SK-N-SH (cell line): ENCODE results near the gene PEX16. TPM values are rescaled to one million over a fixed set of nuclear protein-coding genes. Genes with fewer than 3 reads are reported as not detected.

Source experiments
- CTCF ChIA-PET: fragments of 300-600, 350-600 bp; formaldehyde crosslinking; extraction: SDS; loops from one replicate; lab custom pipeline; 2021; lab: Yijun Ruan, JAX
- POLR2A ChIA-PET: fragments of 350-600 bp; sonication (Branson Sonifier 250); formaldehyde crosslinking; extraction: SDS; loops from one replicate; lab custom pipeline; 2020; ENCODE audit warnings: antibody characterized with exemption, inconsistent platforms; lab: Yijun Ruan, JAX
- DNase-seq: peaks from one replicate; pipeline ENCODE4 v3.0.0; 2012
- H2AFZ ChIP-seq: fragments of 200-600 bp; sonication (generic); 2 replicates; pipeline ENCODE4 v1.8.1; 2016; ENCODE audit warnings: antibody characterized with exemption, mild to moderate bottlenecking, low read depth
- H3F3A ChIP-seq: fragments of 200-600 bp; sonication (generic); replicated peaks from 2 replicates; pipeline ENCODE3; 2016; ENCODE audit warnings: antibody characterized with exemption, mild to moderate bottlenecking; ENCODE audit not compliant: insufficient read depth
- H3K27ac ChIP-seq, 2 experiments: fragments of 200-500 bp in 1 of 2; fragments of 200-600 bp in 1 of 2; sonication (Bioruptor generic) in 1 of 2; sonication (generic), shearing (Covaris generic) in 1 of 2; 2 replicates each; pipeline versions ENCODE4 v1.5.1 to v1.6.1; 2014 to 2016; ENCODE audit warnings: low read depth in 2 of 2, inconsistent platforms in 1 of 2, low read length in 1 of 2, mild to moderate bottlenecking in 1 of 2, mixed read lengths in 1 of 2
- H3K27me3 ChIP-seq: fragments of 200-600 bp; sonication (generic), shearing (Covaris generic); 2 replicates; pipeline ENCODE4 v1.6.1; 2016; ENCODE audit warnings: mixed run types; ENCODE audit not compliant: insufficient read depth
- H3K36me3 ChIP-seq, 2 experiments: fragments of 200-500 bp in 1 of 2; fragments of 200-600 bp in 1 of 2; sonication (Bioruptor generic) in 1 of 2; sonication (generic) in 1 of 2; replicated peaks in 1 of 2; 2 replicates each; pipeline versions ENCODE3 to v1.5.1; 2014 to 2016; ENCODE audit warnings: low read length in 1 of 2, mild to moderate bottlenecking in 1 of 2; ENCODE audit not compliant: insufficient read depth in 2 of 2, control insufficient read depth in 1 of 2
- H3K4me1 ChIP-seq, 2 experiments: fragments of 200-500 bp in 1 of 2; fragments of 200-600 bp in 1 of 2; sonication (Bioruptor generic) in 1 of 2; sonication (generic), shearing (Covaris generic) in 1 of 2; 2 replicates each; pipeline versions ENCODE4 v1.5.1 to v1.6.1; 2014 to 2016; ENCODE audit warnings: low read depth in 1 of 2, low read length in 1 of 2, mixed run types in 1 of 2; ENCODE audit not compliant: insufficient read depth in 2 of 2, control insufficient read depth in 1 of 2
- H3K4me2 ChIP-seq: fragments of 200-600 bp; sonication (generic), shearing (Covaris generic); 2 replicates; pipeline ENCODE4 v1.6.1; 2017; ENCODE audit warnings: mixed run types
- H3K4me3 ChIP-seq, 2 experiments: fragments of 200-500 bp in 1 of 2; fragments of 200-600 bp in 1 of 2; sonication (Bioruptor generic) in 1 of 2; sonication (generic), shearing (Covaris generic) in 1 of 2; 2 replicates each; pipeline versions ENCODE4 v1.5.1 to v1.8.1; 2014 to 2016; ENCODE audit warnings: low read depth in 2 of 2, inconsistent platforms in 1 of 2, low read length in 1 of 2, mild to moderate bottlenecking in 1 of 2, mixed read lengths in 1 of 2, moderate library complexity in 1 of 2
- H3K79me2 ChIP-seq: fragments of 200-600 bp; sonication (generic); 2 replicates; pipeline ENCODE4 v1.8.1; 2017; ENCODE audit warnings: mild to moderate bottlenecking; ENCODE audit not compliant: insufficient read depth
- H3K9ac ChIP-seq: fragments of 200-600 bp; sonication (generic); 2 replicates; pipeline ENCODE4 v1.6.1; 2017; ENCODE audit warnings: mixed run types
- H3K9me2 ChIP-seq: fragments of 200-600 bp; sonication (generic); 2 replicates; pipeline ENCODE4 v1.6.1; 2017; ENCODE audit warnings: mixed run types
- H3K9me3 ChIP-seq: fragments of 200-600 bp; sonication (generic); 2 replicates; pipeline ENCODE4 v1.6.1; 2017; ENCODE audit warnings: mixed run types, mild to moderate bottlenecking, moderate library complexity
- H4K20me1 ChIP-seq: fragments of 200-600 bp; sonication (generic); 2 replicates; pipeline ENCODE4 v1.6.1; 2017; ENCODE audit warnings: mild to moderate bottlenecking, mixed run types; ENCODE audit not compliant: insufficient read depth
- FOSL2 ChIP-seq: IDR thresholded peaks from 2 replicates; pipeline ENCODE4 v1.4.0; 2012; ENCODE audit warnings: low read depth, mild to moderate bottlenecking, moderate library complexity, borderline replicate concordance
- NFIC ChIP-seq: IDR thresholded peaks from 2 replicates; pipeline ENCODE4 v1.4.0; 2012; ENCODE audit warnings: borderline replicate concordance
- REST ChIP-seq: IDR thresholded peaks from 2 replicates; pipeline ENCODE4 v1.6.1; 2012; ENCODE audit warnings: mild to moderate bottlenecking, low read depth, low read length, moderate library complexity
- SIN3A ChIP-seq: IDR thresholded peaks from 2 replicates; pipeline ENCODE4 v1.6.1; 2012; ENCODE audit warnings: low read depth, mild to moderate bottlenecking, low read length, moderate library complexity, borderline replicate concordance
- YY1 ChIP-seq: IDR thresholded peaks from 2 replicates; pipeline ENCODE4 v1.4.0; 2012; ENCODE audit warnings: low read depth, mild to moderate bottlenecking
- WGBS: methylation state at CpG from one replicate; pipeline ENCODE4 v1.1.6; 2017; ENCODE audit warnings: low lambda C conversion rate; 5-methylcytosine and 5-hydroxymethylcytosine counted together
- polyA plus RNA-seq, 3 experiments: library from polyadenylated mRNA; depleted of rRNA; stranded (reverse); fragments of >200 nt; gene quantifications; 2 replicates each; pipeline ENCODE4 v1.2.3, GENCODE V29; 2012
- TF ChIP-seq, protein P1 (sequence below): IDR thresholded peaks from 2 replicates; pipeline ENCODE4 v1.4.0; 2012; ENCODE audit warnings: low read depth, borderline replicate concordance
- TF ChIP-seq, protein P2 (sequence below): fragments of 200-600 bp; sonication (generic); IDR thresholded peaks from 2 replicates; pipeline ENCODE4 v1.6.1; 2017; ENCODE audit warnings: antibody characterized with exemption, mild to moderate bottlenecking, moderate library complexity

The PEX16 gene
- polyA plus RNA-seq, 1 of the 3 experiments (the other 2 are of a cell fraction), result 46.4 TPM

DNA sequence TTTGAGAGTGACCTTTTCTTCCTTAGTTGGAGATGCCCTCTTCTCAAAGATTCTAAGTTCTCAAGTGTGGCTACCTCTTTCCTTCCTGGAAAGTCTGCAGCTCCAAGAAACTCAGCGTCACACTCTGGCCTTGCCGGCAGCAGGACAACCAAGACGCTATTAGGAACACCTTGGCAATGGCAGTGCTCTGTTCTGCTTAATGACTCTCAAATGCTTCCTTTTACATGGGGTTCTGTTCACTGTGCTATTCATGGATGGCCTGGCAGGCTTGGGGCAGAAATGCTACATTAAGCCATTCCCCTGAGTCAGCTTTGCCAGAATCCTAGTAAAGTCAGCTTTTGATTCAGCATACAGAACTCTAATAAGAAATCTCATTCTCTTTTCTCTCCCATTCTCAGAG lies 30.7 kb upstream of the PEX16 start:
- Histone ChIP-seq H3K9me2 (no peaks in the 10 kb centered on the region), H3K4me3 (no peak overlapping the region), H3K4me1 (no peaks in the 10 kb centered on the region), H3K36me3 (peaks cover 51 to 79% of the 10 kb centered on the region in 2 experiments), H3K27me3 (no peaks in the 10 kb centered on the region), H3K9me3 (no peaks in the 10 kb centered on the region), H3K4me2 (no peak overlapping the region), H3K27ac (no peak overlapping the region), H4K20me1 (no peaks in the 10 kb centered on the region), H2AFZ (no peak overlapping the region), H3K79me2 (no peaks in the 10 kb centered on the region), H3K9ac (no peak overlapping the region), H3F3A (no peaks in the 10 kb centered on the region)
- CTCF ChIA-PET, result interaction anchor here (1.0 to 5.9 kb wide), 3 partner anchors 12 to 76 kb away, joined by 5 to 36 read pairs (median 8); no protein-coding TSS in a partner anchor
- TF ChIP-seq, protein P1, sequence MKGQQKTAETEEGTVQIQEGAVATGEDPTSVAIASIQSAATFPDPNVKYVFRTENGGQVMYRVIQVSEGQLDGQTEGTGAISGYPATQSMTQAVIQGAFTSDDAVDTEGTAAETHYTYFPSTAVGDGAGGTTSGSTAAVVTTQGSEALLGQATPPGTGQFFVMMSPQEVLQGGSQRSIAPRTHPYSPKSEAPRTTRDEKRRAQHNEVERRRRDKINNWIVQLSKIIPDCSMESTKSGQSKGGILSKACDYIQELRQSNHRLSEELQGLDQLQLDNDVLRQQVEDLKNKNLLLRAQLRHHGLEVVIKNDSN, result no peak
- no peak for TF ChIP-seq FOSL2
- WGBS, result 100% methylated on average over 3 of the region's 3 CpGs
- POLR2A ChIA-PET, result no interaction called here
- DNase-seq, result no peak

- Histone ChIP-seq H3K27me3 (no peaks in the 10 kb centered on the region), H3K9me3 (no peaks in the 10 kb centered on the region), H3K9me2 (no peaks in the 10 kb centered on the region), H3K36me3 (peaks cover 47 to 74% of the 10 kb centered on the region in 2 experiments), H3F3A (no peaks in the 10 kb centered on the region), H3K27ac (no peak overlapping the region), H3K9ac (no peak overlapping the region), H4K20me1 (no peaks in the 10 kb centered on the region), H3K4me3 (no peak overlapping the region), H3K4me1 (no peaks in the 10 kb centered on the region), H3K4me2 (no peak overlapping the region), H2AFZ (no peak overlapping the region), H3K79me2 (no peaks in the 10 kb centered on the region)
- 93% methylated on average over 1 of the region's 1 CpG for whole genome bisulfite sequencing
- TF ChIP-seq SIN3A, result no peak
- TF ChIP-seq, protein P2, sequence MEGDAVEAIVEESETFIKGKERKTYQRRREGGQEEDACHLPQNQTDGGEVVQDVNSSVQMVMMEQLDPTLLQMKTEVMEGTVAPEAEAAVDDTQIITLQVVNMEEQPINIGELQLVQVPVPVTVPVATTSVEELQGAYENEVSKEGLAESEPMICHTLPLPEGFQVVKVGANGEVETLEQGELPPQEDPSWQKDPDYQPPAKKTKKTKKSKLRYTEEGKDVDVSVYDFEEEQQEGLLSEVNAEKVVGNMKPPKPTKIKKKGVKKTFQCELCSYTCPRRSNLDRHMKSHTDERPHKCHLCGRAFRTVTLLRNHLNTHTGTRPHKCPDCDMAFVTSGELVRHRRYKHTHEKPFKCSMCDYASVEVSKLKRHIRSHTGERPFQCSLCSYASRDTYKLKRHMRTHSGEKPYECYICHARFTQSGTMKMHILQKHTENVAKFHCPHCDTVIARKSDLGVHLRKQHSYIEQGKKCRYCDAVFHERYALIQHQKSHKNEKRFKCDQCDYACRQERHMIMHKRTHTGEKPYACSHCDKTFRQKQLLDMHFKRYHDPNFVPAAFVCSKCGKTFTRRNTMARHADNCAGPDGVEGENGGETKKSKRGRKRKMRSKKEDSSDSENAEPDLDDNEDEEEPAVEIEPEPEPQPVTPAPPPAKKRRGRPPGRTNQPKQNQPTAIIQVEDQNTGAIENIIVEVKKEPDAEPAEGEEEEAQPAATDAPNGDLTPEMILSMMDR, result no peak
- TF ChIP-seq NFIC, result no peak
- TF ChIP-seq YY1, result no peak
- TF ChIP-seq REST, result no peak
- DNase-seq, result no peak
- ChIA-PET POLR2A (no interaction called here), CTCF (interaction anchor here (1.0 to 5.9 kb wide), 3 partner anchors 12 to 75 kb away, joined by 5 to 36 read pairs (median 8); no protein-coding TSS in a partner anchor)
These were observed 30.2 kb upstream of the PEX16 start for GRCh38 chr11:45947885-45948284.
